Panc1 (cell line): Measurements from ENCODE around the gene SPATA16.

ENCODE experiments used
- CTCF ChIP-seq: fragments of 450-650 bp; IDR thresholded peaks from 2 replicates; pipeline ENCODE4 v1.5.1; 2017; ENCODE audit warnings: mild to moderate bottlenecking
- POLR2AphosphoS5 ChIP-seq: IDR thresholded peaks from 2 replicates; pipeline ENCODE4 v1.6.1; 2012; ENCODE audit warnings: mild to moderate bottlenecking, low read depth, low read length, moderate library complexity
- REST ChIP-seq, 2 experiments: IDR thresholded peaks; 2 replicates each; pipeline ENCODE4 v1.6.1; 2011 to 2012; ENCODE audit warnings: low read depth in 2 of 2, control low read depth in 1 of 2, low read length in 1 of 2, mild to moderate bottlenecking in 1 of 2, moderate library complexity in 1 of 2; ENCODE audit not compliant: insufficient read depth in 1 of 2
- SIN3A ChIP-seq: IDR thresholded peaks from 2 replicates; pipeline ENCODE4 v1.6.1; 2012; ENCODE audit warnings: low read depth, mild to moderate bottlenecking, low read length, moderate library complexity, borderline replicate concordance; ENCODE audit not compliant: insufficient read depth

- TF ChIP-seq POLR2AphosphoS5, result no peak
- no peak for TF ChIP-seq CTCF
- no peak for TF ChIP-seq REST (IDR thresholded peaks at IDR 0.05; ENCODE audit: insufficient read depth in 1 of 2, low read depth in 2 of 2, low read length in 1 of 2)
- TF ChIP-seq SIN3A, result no peak
Measured at GRCh38 chr3:172929451-172929850, 211.6 kb downstream of the SPATA16 start.
